Prostate gland (tissue), 2 donors: ENCODE measurements around the gene PTPN1.

ENCODE experiments used
- POLR2A ChIP-seq: fragments of 450-650 bp; IDR thresholded peaks from one replicate; pipeline ENCODE4 v1.6.1; 2016; ENCODE audit warnings: antibody characterized with exemption, mild to moderate bottlenecking
- POLR2AphosphoS5 ChIP-seq: sonication (generic); formaldehyde crosslinking; IDR thresholded peaks from one replicate; pipeline ENCODE4 v1.6.1; 2017; ENCODE audit warnings: antibody characterized with exemption
- TF ChIP-seq, protein P1 (sequence below), 4 experiments: fragments of 200-600 bp in 2 of 4; fragments of 450-650 bp in 2 of 4; sonication (generic) in 2 of 4; IDR thresholded peaks; 1 replicate in 3 of 4; 2 replicates in 1 of 4; pipeline ENCODE4 v1.5.1; 2016 to 2019; ENCODE audit warnings: antibody characterized with exemption in 4 of 4, mild to moderate bottlenecking in 2 of 4, moderate library complexity in 2 of 4

DNA sequence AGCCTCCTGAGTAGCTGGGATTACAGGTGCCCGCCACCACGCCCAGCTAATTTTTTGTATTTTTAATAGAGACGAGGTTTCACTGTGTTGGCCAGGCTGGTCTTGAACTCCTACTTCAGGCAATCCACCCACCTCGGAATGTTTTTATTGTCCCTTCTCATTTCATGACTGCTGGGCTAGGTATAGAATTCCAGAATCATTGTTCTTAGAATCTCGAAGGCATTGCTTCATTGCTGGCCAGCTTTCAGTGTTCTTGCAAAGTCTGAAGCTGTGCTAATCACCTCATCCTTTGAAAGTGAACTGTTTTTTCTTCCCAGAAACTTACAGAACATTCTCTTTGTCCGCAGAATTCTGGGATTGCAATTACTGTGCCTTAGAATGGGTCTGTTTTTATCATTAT lies 49.0 kb downstream of the PTPN1 start:
- no peak for TF ChIP-seq POLR2A
- TF ChIP-seq, protein P1, sequence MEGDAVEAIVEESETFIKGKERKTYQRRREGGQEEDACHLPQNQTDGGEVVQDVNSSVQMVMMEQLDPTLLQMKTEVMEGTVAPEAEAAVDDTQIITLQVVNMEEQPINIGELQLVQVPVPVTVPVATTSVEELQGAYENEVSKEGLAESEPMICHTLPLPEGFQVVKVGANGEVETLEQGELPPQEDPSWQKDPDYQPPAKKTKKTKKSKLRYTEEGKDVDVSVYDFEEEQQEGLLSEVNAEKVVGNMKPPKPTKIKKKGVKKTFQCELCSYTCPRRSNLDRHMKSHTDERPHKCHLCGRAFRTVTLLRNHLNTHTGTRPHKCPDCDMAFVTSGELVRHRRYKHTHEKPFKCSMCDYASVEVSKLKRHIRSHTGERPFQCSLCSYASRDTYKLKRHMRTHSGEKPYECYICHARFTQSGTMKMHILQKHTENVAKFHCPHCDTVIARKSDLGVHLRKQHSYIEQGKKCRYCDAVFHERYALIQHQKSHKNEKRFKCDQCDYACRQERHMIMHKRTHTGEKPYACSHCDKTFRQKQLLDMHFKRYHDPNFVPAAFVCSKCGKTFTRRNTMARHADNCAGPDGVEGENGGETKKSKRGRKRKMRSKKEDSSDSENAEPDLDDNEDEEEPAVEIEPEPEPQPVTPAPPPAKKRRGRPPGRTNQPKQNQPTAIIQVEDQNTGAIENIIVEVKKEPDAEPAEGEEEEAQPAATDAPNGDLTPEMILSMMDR (IDR thresholded peaks at IDR 0.05), result no peak
- no peak for TF ChIP-seq POLR2AphosphoS5
